GM18870 (cell line): Measurements from ENCODE around the gene AMER3.
A peak's percentile ranks its signal among the peaks of the same experiment; 100 is the strongest.
"Not testable (repeated sequence)": the region's sequence is repeated elsewhere in the genome, so short reads cannot be mapped to it uniquely, and the experiment has no call there.

ENCODE experiments used
- ATAC-seq: cut with Tn5 transposase; IDR thresholded peaks from one replicate; pipeline ENCODE4 v1.9.1; 2021; ENCODE audit warnings: moderate library complexity; ENCODE audit not compliant: unreplicated experiment

The AMER3 gene

GRCh38 chr2:130755256-130756052 lies at the start of gene AMER3:
Gene AMER3, plus strand, starts transcription at chr2:130755540. Its CDS starts 6,533 bp downstream, at chr2:130762073.
- ATAC-seq: no peak

GRCh38 chr2:130714795-130715194 lies 40.5 kb upstream of the AMER3 start:
- ATAC-seq: not testable (repeated sequence)

DNA sequence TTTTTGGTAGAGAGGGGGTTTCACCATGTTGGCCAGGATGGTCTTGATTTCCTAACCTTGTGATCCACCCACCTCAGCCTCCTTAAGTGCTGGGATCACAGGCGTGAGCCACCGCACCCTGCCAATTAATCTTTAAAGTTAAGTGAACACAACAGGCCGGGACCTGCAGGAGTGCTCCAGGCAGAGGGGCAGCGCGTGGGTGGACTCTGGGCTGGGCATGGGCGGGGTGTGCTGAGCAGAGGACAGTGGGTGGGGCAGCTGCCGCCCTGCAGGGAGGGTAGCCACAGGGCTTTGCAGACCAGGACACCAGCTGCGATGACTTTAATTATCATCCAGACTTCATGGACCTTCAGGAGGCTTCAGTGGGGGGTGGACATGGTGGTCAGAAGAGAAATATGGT lies 35.3 kb upstream of the AMER3 start:
- ATAC-seq: no peak

DNA sequence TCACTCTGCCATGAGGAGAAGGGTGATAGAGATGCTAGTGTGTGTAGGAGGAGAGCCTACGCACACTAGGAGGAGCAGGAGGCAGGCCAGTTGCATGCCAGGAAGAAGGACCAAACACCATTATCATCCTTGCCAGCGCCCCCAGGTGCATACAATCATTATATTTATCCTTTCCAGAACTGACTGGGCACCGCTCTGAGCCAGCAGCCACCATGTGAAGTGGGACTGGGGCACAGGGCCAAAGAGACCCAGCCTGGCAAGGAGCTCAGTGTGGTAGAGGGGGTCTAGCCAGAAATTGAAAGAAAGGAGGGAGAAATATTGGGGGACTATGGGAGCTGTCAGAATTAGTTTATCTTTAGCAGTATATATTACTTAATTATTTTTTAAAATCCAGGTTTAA lies 34.8 kb upstream of the AMER3 start:
- ATAC-seq: no peak

- no peak for ATAC-seq
Measured at GRCh38 chr2:130724455-130724854, 30.9 kb upstream of the AMER3 start.

GRCh38 chr2:130726614-130727180 lies 28.6 kb upstream of the AMER3 start:
- ATAC-seq: no peak

DNA sequence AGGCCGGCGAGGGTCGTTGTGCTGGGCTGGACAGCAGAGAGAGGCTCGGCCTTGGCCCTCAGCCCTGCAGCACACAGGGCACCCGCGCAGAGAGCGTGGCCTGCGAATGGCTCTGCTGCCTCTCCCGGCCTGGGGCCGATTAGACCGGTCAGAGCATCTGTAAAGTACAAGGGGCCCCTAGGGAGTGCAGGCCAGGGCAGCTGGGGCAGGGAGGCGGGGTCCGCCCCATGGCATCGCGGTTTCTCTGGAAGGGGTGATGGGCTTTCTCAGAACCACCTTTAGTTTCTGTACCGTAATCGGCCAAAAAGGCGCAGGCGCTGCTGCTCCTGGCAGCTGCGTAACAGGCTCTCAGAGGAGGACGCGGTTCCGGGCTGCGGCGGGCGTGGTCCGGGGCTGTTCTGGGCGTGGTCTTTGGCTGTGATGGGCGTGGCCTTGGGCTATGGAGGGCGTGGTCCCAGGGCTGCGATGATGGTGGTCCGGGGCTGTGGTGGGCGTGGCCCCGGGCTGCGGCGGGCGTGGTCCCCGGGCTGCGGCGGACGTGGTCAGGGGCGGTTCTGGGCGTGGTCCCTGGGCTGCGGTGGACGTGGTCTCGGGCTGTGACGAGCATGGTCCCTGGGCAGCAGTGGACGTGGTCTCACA lies 27.9 kb upstream of the AMER3 start:
- peak; percentile 87 for ATAC-seq

GRCh38 chr2:130728007-130728454 lies 27.3 kb upstream of the AMER3 start:
- peak; percentile 22 for ATAC-seq

GRCh38 chr2:130728549-130729316 lies 26.6 kb upstream of the AMER3 start, which contains the start of gene GPR148:
Gene GPR148, plus strand, starts transcription at chr2:130729070. Its CDS starts 82 bp downstream, at chr2:130729152.
- ATAC-seq: no peak

DNA sequence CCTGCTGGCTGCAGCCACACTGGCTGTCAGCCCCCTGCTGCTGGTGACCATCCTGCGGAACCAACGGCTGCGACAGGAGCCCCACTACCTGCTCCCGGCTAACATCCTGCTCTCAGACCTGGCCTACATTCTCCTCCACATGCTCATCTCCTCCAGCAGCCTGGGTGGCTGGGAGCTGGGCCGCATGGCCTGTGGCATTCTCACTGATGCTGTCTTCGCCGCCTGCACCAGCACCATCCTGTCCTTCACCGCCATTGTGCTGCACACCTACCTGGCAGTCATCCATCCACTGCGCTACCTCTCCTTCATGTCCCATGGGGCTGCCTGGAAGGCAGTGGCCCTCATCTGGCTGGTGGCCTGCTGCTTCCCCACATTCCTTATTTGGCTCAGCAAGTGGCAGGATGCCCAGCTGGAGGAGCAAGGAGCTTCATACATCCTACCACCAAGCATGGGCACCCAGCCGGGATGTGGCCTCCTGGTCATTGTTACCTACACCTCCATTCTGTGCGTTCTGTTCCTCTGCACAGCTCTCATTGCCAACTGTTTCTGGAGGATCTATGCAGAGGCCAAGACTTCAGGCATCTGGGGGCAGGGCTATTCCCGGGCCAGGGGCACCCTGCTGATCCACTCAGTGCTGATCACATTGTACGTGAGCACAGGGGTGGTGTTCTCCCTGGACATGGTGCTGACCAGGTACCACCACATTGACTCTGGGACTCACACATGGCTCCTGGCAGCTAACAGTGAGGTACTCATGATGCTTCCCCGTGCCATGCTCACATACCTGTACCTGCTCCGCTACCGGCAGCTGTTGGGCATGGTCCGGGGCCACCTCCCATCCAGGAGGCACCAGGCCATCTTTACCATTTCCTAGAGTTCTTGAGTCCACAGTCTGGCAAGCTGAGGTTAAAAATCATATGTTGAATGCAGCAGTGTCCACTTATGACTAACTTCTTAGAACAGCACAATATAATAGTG lies 25.7 kb upstream of the AMER3 start:
- no peak for ATAC-seq

GRCh38 chr2:130732257-130732656 lies 23.1 kb upstream of the AMER3 start:
- ATAC-seq: not testable (repeated sequence)

DNA sequence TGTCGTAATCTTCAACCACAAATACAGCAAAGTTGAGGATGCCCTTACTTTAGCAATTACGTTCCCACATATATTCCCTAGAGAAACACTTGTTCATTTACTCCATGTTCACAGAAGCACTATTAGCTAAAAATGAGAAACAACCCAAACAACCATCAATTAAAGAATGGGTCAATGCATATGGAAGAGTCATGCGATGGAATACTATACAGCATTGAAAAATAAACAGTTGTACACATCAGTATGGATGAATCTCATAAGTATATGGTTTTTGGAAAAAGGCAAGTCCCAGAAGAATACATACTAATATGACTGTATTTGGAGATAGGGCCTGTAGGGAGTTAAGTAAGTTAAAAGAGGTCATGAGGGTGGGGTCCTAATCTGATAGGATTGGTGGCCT lies 20.1 kb upstream of the AMER3 start:
- ATAC-seq: no peak

DNA sequence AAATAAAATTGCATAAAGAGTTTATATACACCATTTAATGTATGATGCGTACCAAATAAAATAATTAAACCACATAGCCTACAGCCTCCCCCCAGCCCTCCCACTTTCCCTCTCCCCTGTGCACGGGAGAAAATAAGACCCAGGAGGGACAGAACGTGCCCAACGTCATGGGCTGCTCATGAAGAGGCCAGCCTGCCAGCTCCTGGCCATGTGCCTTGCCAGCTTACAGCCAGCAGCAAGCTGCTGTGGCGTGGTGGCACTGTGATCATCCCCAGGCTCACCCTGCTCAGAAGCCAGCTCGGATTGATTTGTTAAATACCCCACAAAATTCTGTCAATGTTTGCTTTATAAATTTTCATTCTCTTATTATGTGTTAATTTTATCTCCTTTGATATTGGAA lies 18.9 kb upstream of the AMER3 start:
- no peak for ATAC-seq

GRCh38 chr2:130737592-130737991 lies 17.7 kb upstream of the AMER3 start:
- ATAC-seq: no peak

DNA sequence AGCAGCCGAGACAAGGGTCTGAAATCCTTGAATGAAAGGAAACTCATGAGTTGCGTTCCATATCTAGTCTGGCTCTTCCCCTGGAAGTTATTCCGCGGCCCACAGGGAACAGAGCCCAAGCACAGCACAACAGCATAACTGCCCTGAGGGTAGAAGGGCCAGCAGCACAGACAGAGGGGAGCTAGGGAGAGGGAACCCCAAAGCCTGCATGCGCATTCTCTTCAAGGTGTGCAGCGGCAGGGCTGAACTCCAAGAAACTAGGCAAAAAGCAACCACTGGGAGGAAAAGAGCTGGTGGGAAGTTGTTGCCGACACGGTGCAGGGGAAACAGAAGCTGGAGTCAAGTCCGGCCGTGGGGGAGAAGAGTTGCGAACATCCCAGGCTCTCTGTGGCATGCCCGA lies 14.7 kb upstream of the AMER3 start:
- ATAC-seq: no peak

GRCh38 chr2:130743278-130743677 lies 12.1 kb upstream of the AMER3 start:
- no peak for ATAC-seq

DNA sequence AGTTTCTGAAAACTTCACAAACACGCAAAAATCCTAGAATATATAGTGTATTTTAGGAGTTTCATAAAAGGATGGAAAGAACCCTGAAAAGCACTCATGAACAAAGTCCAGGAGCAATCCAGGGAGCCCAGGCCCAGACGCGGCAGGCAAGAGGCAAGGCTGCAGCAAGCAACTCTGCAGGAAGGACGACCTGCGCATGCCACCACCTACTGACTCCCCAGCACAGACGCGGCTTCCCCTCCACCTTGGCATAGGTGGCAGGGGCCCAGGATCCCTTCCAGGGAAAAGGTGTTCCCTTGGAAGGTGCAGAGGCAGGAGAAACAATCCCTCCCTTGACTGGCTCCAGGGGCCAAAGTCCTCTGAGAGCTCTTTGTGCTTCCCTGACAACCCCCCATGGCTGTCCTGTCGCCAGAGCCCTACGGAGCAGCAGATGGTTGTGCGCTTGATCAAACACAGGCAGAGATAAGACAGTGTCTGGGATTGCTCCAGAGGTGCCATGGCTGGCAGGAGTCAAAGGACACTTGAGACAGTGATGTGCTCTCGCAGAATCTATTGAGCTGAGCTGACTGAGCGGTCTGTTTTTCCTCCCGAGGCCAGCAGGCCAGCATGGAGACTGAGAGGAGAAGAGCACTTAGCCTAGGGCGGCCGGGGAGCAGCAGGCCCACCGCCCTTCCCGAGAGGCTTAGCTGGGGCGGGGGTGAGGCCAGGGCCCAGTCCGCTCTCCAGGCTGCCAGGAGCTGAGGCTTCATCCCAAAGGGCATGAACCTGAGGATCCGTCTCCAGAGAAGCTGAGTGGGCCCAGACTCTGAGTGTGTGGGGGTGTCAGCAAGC lies 10.8 kb upstream of the AMER3 start:
- ATAC-seq: no peak

DNA sequence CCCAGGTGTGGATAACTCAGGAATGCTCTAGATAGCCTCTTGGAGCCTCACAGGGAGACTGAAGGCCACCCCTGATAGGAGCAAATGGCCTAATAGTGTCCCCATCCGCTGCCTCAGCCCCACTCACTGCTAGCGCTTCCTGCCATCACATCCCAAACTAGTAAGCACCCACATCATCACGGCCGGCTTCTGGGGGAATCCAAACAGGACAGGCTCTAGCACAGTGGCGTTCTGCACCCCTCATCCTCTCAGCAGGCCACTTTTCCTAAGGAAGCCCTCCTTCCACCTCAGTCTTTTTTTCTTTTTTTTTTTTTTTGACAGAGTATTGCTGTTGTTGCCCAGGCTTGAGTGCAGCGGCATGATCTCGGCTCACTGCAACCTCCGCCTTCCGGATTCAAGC lies 6.3 kb upstream of the AMER3 start:
- ATAC-seq: no peak

DNA sequence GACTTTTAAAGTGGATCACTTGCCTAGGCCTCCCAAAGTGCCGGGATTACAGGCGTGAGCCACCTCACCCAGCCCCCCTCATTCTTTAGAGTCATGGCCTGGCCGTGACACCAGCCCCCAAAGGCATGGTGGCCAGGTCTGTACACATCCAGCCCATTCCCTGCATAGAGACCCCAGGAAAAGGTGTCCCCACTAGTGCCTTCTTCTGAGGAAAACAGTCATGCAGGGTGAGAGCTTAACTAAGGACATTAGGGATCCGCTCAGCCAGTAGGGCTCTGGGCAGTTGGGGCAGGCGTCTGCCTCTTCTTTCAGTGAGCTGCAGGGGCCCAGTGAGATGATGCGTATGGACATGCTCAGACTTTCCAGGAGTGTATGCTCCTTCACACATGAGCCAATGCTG lies 5.7 kb upstream of the AMER3 start:
- no peak for ATAC-seq
